Activated T-cell treated with anti-CD3 and anti-CD28 coated beads for 24 hours (primary cell): Measurements from ENCODE around the gene GSTA4.

Source experiments
- DNase-seq: peaks from one replicate; pipeline ENCODE4 v3.0.0-alpha.2; 2020; ENCODE audit warnings: low read depth

Gene GSTA4, protein sequence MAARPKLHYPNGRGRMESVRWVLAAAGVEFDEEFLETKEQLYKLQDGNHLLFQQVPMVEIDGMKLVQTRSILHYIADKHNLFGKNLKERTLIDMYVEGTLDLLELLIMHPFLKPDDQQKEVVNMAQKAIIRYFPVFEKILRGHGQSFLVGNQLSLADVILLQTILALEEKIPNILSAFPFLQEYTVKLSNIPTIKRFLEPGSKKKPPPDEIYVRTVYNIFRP

GRCh38 chr6:52995089-52995912 is at the start of gene GSTA4:
GSTA4 (minus strand) TSS chr6:52995284; CDS start chr6:52994243, 1,041 bp downstream.
- DNase-seq: peak; percentile 85

- DNase-seq: no peak
These were observed 49.5 kb upstream of the GSTA4 start for GRCh38 chr6:53044572-53044971.

GRCh38 chr6:53044071-53044470 is 49.0 kb upstream of the GSTA4 start:
- DNase-seq: no peak

DNA sequence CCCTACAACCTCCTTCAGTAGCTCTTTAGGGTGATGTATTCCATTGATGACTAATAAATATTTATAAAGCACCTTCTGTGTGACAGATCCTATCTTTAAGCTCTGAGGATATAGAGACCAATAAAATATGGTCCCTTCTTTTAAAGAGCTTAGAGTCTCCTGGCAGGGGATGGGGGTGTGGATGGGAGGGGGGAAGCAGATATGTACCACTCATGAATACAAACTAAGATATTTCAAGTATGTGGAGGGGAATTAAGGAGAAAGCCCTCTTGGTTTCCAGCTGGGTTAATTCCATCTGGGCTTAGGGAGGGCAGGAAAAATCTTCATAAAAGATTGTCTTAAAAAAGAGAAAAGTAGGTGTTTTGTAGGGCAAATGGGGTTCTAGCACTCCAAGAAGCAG is 48.5 kb upstream of the GSTA4 start:
- no peak for DNase-seq

DNA sequence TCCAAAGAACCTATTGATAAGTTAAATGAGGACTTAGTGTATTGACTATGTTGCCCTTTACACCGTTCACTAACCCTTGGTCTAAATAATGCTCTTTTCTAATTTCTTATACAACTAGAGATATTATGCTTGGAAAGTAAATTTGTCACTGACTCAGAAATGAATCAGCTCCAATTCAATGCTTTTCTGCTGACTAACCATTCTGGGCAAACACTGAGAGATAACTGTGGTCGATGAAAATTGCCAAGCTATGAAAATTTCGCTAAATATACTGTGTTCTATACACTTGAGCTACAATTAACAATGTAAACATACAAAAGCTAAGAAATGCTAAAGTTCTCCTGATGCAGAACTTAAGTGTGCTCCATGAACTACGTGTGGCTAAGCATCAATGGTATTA is 47.0 kb upstream of the GSTA4 start:
- no peak for DNase-seq

DNA sequence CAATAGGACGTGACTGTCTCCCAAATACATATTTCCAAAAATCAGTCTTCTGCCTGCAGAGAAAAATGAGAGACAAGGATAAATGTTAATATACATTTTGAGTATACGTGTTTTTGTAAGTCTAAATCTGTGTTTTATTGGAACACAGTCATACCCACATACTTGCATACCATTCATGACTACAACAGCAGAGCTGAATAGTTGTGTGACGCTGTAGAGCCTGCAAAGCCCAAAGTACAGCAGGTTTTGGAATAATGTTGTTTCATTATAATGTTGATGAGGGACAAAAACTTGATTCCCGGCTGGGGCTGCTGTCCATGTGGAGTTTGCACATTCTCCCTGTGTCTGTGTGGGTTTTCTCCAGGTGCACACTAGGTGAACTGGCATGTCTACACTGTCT is 46.3 kb upstream of the GSTA4 start:
- no peak for DNase-seq

- DNase-seq: no peak
These were observed 43.5 kb upstream of the GSTA4 start for GRCh38 chr6:53038596-53038995.

GRCh38 chr6:53038141-53038540 is 43.1 kb upstream of the GSTA4 start:
- no peak for DNase-seq

- no peak for DNase-seq
These were observed 40.6 kb upstream of the GSTA4 start for GRCh38 chr6:53035549-53036213.

DNA sequence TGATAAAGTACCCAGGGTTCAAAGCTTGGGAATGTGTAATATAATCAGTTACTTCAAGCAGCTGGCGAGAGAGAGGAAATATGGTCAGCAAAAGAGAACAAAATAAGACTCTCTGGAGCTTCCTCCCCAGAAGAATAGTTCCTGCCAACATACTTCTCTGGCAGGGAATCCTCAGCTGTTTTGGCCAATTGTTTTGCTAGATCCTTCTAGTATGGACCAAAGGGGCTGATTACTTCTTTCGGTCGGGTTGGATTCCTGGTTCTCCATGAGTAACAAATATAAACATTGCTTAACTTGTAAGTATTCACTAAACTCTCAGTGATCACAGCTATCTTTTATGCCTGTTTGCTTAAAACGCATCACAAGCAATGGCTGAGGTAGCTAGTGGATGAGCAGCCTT is 38.7 kb upstream of the GSTA4 start:
- no peak for DNase-seq

- DNase-seq: no peak
These were observed 37.8 kb upstream of the GSTA4 start for GRCh38 chr6:53032849-53033248.

GRCh38 chr6:53031281-53031680 is 36.2 kb upstream of the GSTA4 start:
- no peak for DNase-seq

DNA sequence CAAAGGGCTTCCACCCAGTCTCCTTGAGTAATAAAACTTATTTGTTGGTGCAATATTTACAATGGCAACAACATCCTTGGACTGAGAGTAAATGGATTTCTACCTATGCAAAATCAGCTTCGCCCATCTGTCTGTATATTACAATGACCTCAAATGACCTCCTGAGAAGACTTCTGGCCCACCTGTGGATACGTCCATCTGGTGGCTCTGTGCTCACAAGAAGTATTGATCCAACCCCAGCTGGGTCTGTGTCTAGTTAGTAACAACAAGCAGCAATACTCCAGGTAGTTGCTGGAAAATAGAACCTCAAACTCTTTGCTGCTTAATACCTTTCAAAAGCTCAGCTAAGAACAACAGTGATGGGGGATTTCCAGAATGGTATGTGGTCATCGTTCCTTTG is 34.7 kb upstream of the GSTA4 start:
- no peak for DNase-seq

GRCh38 chr6:53029257-53029656 is 34.2 kb upstream of the GSTA4 start:
- no peak for DNase-seq

- DNase-seq: no peak
These were observed 33.4 kb upstream of the GSTA4 start for GRCh38 chr6:53028467-53028866.

DNA sequence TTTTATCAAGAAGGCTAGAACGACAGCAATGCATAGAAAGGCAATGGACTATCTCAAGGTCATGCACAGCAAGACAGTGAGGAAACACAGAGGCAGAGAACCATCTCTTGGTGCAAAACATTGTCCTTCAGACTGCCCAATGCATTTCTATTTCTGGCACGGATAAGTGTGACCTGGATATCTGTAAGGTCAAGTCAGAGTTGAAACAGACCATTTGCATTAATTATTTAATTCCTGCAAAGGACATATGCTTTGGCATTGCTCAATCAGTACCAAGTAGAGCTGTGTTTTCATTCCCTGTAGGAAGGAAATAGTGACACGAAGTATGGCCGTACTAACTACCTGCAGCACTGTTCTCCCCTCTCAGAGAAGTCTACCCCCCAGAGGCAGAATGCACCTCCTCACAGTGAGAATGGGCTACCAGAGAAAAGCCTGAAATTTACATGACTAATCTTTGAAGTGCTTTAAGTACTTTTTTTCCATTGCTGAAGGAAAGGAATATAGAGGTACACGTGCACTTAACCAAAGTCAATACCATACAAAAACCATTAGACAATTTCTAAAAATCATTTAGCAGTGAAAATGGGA is 32.1 kb upstream of the GSTA4 start:
- no peak for DNase-seq

- no peak for DNase-seq
These were observed 31.4 kb upstream of the GSTA4 start for GRCh38 chr6:53026526-53026925.

DNA sequence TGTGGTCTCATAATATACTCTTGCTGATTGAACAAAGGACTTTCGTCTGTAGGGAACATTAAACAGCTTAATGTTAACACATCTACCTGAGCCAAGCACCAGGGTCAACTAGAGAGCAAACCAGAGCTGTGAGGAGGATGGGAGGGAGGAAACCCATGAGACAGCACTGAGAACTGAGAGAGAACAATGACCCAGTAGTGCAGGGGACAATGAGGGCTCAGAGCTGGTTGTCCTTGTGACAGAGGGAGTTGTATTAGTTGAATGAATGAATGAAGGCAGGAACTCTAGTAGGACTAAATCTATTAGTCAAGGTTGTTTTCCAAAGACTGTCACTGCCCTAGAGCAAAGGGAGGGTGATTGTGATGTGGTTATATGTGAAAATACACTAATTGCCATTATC is 28.2 kb upstream of the GSTA4 start:
- no peak for DNase-seq

GRCh38 chr6:53020005-53020744 is 25.1 kb upstream of the GSTA4 start:
- no peak for DNase-seq

DNA sequence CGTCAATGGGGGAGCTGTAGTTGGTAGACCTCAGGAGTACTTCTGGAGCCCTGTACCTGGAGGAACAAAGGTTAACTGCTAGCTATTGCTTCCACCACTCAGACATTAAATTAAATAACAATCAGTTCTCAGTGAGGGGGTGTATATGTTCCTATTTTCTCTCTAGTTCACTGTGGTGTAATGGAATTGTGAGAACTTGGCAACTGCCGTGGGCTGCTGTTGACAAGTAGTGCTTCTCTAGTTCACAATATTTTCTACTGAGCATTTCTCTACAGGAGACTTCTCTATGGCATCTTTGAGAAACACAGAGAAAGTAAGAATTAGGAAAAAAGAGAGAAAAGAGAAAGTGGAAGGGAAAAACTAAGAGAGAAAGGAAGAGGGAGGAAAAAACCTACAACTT is 23.4 kb upstream of the GSTA4 start:
- no peak for DNase-seq

- no peak for DNase-seq
These were observed 20.4 kb upstream of the GSTA4 start for GRCh38 chr6:53015486-53015885.

DNA sequence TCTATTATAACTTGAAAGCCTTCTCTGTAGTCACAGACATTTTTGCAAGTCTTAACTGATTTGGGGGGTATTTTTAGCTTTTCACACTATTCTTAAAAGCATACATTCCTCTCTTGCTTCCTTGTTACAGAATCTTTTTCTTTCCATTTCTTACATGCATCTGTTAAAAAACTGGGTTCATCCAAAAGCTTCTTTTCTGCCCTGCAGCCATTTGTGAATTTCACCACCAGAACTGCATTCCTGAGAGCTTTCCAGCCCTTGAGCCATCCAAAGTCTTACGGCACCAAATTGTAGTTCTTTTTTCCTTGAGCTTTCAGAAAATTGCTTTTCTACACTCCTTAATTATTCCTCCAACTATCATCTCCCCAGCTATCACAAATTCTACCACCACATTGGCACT is 19.7 kb upstream of the GSTA4 start:
- DNase-seq: no peak
